PFSK-1 (cell line): ENCODE measurements around the gene CCDC77.

Experiments used
- FOXP2 ChIP-seq: optimal IDR thresholded peaks from 2 replicates; pipeline ENCODE3; 2011; ENCODE audit warnings: borderline replicate concordance, control low read depth, inconsistent platforms; ENCODE audit not compliant: insufficient read depth; ENCODE audit errors: extremely low read length, extremely low read depth
- POLR2AphosphoS5 ChIP-seq: IDR thresholded peaks from 2 replicates; pipeline ENCODE4 v1.6.1; 2012; ENCODE audit warnings: low read depth, mild to moderate bottlenecking, control low read depth, low read length, moderate library complexity
- SIN3A ChIP-seq: IDR thresholded peaks from 2 replicates; pipeline ENCODE4 v1.6.1; 2012; ENCODE audit warnings: mild to moderate bottlenecking, low read length, moderate library complexity, borderline replicate concordance; ENCODE audit not compliant: insufficient read depth
- TAF1 ChIP-seq: IDR thresholded peaks from 2 replicates; pipeline ENCODE4 v1.6.1; 2012; ENCODE audit warnings: low read length, control low read depth, borderline replicate concordance; ENCODE audit not compliant: insufficient read depth
- TF ChIP-seq, protein P1 (sequence below), 2 experiments: IDR thresholded peaks; 2 replicates each; pipeline versions ENCODE4 v1.6.1 to v1.8.0; 2011 to 2012; ENCODE audit warnings: low read depth in 2 of 2, low read length in 2 of 2, control low read depth in 1 of 2, inconsistent platforms in 1 of 2, mild to moderate bottlenecking in 1 of 2, moderate library complexity in 1 of 2; ENCODE audit not compliant: insufficient read depth in 1 of 2

Gene CCDC77

GRCh38 chr12:473198-473597, 71.8 kb downstream of the CCDC77 start:
- TF ChIP-seq, protein P1, sequence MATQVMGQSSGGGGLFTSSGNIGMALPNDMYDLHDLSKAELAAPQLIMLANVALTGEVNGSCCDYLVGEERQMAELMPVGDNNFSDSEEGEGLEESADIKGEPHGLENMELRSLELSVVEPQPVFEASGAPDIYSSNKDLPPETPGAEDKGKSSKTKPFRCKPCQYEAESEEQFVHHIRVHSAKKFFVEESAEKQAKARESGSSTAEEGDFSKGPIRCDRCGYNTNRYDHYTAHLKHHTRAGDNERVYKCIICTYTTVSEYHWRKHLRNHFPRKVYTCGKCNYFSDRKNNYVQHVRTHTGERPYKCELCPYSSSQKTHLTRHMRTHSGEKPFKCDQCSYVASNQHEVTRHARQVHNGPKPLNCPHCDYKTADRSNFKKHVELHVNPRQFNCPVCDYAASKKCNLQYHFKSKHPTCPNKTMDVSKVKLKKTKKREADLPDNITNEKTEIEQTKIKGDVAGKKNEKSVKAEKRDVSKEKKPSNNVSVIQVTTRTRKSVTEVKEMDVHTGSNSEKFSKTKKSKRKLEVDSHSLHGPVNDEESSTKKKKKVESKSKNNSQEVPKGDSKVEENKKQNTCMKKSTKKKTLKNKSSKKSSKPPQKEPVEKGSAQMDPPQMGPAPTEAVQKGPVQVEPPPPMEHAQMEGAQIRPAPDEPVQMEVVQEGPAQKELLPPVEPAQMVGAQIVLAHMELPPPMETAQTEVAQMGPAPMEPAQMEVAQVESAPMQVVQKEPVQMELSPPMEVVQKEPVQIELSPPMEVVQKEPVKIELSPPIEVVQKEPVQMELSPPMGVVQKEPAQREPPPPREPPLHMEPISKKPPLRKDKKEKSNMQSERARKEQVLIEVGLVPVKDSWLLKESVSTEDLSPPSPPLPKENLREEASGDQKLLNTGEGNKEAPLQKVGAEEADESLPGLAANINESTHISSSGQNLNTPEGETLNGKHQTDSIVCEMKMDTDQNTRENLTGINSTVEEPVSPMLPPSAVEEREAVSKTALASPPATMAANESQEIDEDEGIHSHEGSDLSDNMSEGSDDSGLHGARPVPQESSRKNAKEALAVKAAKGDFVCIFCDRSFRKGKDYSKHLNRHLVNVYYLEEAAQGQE (IDR thresholded peaks at IDR 0.05; ENCODE audit: insufficient read depth in 1 of 2, low read depth in 2 of 2, low read length in 2 of 2), result no peak
- TF ChIP-seq POLR2AphosphoS5, result no peak
- TF ChIP-seq FOXP2, result no peak
- no peak for TF ChIP-seq SIN3A
- TF ChIP-seq TAF1, result no peak

DNA sequence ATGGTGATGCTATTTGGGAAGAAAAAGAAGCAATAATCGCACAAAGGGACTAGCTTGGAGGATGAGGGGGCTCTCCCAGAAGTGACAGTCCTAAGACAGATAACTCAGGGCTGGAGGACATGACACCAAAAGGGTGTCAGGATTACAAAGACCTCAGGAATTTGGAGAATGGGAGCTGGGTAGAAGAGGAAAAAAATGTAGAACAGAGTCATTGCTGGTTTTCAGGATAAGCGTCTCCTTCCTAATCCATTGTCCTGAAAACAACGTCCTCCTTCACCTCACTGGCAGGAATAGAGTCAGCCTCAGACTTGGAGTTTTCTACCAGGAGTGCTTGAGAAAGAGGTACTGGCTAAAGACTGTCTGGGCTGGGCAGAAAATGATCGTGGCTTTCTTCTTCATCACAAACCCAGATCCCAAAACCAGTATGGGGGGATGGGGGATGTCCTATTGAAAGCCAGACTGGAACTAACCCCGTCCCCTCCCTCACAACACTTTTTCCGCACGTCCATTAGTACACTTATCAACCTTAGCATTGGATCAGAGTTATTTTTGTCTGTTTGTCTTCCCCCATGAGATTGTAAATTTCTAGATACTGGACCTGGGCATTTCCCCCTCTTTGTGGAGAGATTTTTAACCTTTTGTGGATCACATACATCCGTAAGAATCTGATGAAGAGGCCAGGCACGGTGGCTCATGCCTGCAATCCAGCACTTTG, 72.6 kb downstream of the CCDC77 start:
- no peak for TF ChIP-seq SIN3A
- TF ChIP-seq, protein P1 (IDR thresholded peaks at IDR 0.05; ENCODE audit: insufficient read depth in 1 of 2, low read depth in 2 of 2, low read length in 2 of 2), result no peak

DNA sequence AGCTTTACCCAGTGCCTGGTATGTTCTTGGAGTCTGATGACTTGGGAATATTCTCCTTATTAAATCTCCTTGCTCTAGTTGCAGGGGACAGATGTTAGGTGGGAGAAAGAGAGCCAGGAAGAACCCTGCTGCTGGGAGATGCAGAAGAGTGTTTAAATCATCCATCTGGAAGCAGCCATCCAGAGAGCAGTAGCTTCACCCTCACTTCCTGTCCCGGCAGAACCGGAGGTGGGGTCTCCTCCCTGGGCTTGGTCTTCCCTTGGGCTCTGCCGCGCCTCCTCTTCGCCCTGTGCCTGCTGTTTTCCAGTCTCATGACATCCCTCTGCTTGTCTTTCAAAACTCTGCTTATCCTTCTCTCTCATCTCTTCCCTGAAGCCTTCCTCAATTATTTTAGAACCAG, 73.8 kb downstream of the CCDC77 start:
- TF ChIP-seq TAF1 (no peak), SIN3A (no peak), POLR2AphosphoS5 (no peak), FOXP2 (no peak)

DNA sequence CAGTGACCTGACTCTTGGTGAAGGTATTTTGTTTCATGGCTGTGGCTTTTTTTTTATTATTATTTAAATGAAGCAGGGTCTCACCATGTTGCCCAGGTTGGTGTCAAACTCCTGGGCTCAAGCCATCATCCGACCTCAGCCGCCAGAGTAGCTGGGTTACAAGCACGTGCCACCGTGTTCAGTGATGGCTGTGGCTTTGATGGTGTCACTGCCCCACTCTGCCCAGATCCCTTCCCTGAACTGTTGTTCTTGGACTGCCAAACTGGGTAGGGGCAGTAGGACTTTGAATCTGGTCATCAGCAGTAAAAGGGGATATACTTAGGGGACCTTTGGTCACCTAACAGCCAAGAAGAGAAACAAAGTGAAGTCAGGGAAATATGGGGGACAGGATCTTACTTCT, 77.7 kb downstream of the CCDC77 start:
- TF ChIP-seq TAF1 (no peak), SIN3A (no peak)
- TF ChIP-seq, protein P1 (IDR thresholded peaks at IDR 0.05; ENCODE audit: insufficient read depth in 1 of 2, low read depth in 2 of 2, low read length in 2 of 2), result no peak

- TF ChIP-seq TAF1, result no peak
- no peak for TF ChIP-seq POLR2AphosphoS5
Measured at GRCh38 chr12:480831-481816, 79.7 kb downstream of the CCDC77 start.

DNA sequence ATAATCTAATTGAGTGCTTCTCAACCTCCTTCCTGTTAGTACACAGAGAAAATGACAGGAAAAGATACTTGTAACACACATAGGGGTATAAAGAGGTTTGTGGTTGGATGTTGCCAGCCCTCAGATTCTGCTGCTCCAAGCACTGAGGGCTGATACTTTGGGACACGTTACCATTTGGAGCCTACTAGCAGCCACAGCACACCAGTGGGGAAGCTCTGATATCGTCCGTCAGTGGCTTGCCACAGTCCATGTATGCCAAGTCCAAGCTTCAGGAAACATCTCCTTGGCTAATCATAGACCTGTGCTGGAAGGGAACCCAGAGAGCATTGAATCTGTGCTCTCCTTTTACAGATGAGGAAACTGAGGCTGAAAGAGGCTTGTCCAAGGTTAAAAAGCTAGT, 80.6 kb downstream of the CCDC77 start:
- no peak for TF ChIP-seq TAF1
- no peak for TF ChIP-seq POLR2AphosphoS5
- no peak for TF ChIP-seq FOXP2
- no peak for TF ChIP-seq SIN3A
- TF ChIP-seq, protein P1 (IDR thresholded peaks at IDR 0.05; ENCODE audit: insufficient read depth in 1 of 2, low read depth in 2 of 2, low read length in 2 of 2), result no peak
